Left kidney (tissue), 1 donor: ENCODE measurements around the gene COX15. TPM values are rescaled to one million over a fixed set of nuclear protein-coding genes. Genes with fewer than 3 reads are reported as not detected.

ENCODE experiments used
- polyA plus RNA-seq: library from polyadenylated mRNA; unstranded; fragments of 120-200 nt; gene quantifications from one replicate; pipeline ENCODE4 v1.2.1, GENCODE V29; 2013; ENCODE audit not compliant: insufficient read length

The COX15 gene
- polyA plus RNA-seq, 1 donor = 73.8 TPM

Other genes with a start within 250 kb of the COX15 start
- not detected for gene NKX2-3, start 199.2 kb downstream of the COX15 start, polyA plus RNA-seq
- gene SLC25A28, start 111.7 kb downstream of the COX15 start, polyA plus RNA-seq = 45.7 TPM
- 22.6 TPM for gene ENTPD7, start 72.6 kb downstream of the COX15 start, polyA plus RNA-seq
- gene CUTC, start 107 bp upstream of the COX15 start, polyA plus RNA-seq = 27.5 TPM
- gene ABCC2, start 50.5 kb upstream of the COX15 start, polyA plus RNA-seq = 15.2 TPM